Lower lobe of right lung (tissue), 2 donors: ENCODE measurements around the gene ADGRL3. TPM values are rescaled to one million over a fixed set of nuclear protein-coding genes. Genes with fewer than 3 reads are reported as not detected.
"Not testable (repeated sequence)": the region's sequence is repeated elsewhere in the genome, so short reads cannot be mapped to it uniquely, and the experiment has no call there.

Experiments used
- ATAC-seq, 2 donors: fragments of 200-7000 bp; cut with Tn5 transposase; one replicate each; pipeline ENCODE4 v1.9.1; 2020 to 2022; ENCODE audit warnings: mild to moderate bottlenecking in 2 of 2, moderate library complexity in 2 of 2
- DNase-seq: peaks from one replicate; pipeline ENCODE4 v3.0.0-alpha.2; 2020
- H3K27ac ChIP-seq: fragments of 200-600 bp; one replicate; pipeline ENCODE4 v1.8.0; 2022
- H3K27me3 ChIP-seq: fragments of 200-600 bp; one replicate; pipeline ENCODE4 v1.8.0; 2022; ENCODE audit warnings: low read depth
- H3K36me3 ChIP-seq: fragments of 200-600 bp; one replicate; pipeline ENCODE4 v1.8.0; 2022; ENCODE audit warnings: mild to moderate bottlenecking
- H3K4me1 ChIP-seq: fragments of 200-600 bp; one replicate; pipeline ENCODE4 v1.8.0; 2022
- H3K4me3 ChIP-seq: fragments of 200-600 bp; one replicate; pipeline ENCODE4 v1.8.0; 2022; ENCODE audit warnings: mild to moderate bottlenecking
- H3K9me3 ChIP-seq: fragments of 200-600 bp; one replicate; pipeline ENCODE4 v1.8.0; 2022
- CTCF ChIP-seq: fragments of 200-600 bp; IDR thresholded peaks from one replicate; pipeline ENCODE4 v1.8.0; 2022; ENCODE audit warnings: antibody characterized with exemption, mild to moderate bottlenecking
- intact Hi-C: fragments of 100-400 bp; cut with DNase I; formaldehyde crosslinking; loops from one replicate; pipeline ENCODE4 v1.11.0; 2022
- total RNA-seq: library from RNA; stranded (reverse); fragmentation: NEBNext Ultra II Directional; extraction: Animal tissue kit (Norgen Biotek cat#: 25700); gene quantifications from one replicate; pipeline ENCODE4 v1.2.1, GENCODE V29; 2021
- donor health status: DM: no; HTN: yes; CAD: no; lungs with severe emphysema.

The ADGRL3 gene
- total RNA-seq, 1 donor from 2014 or later = 6.0 TPM

- Histone ChIP-seq H3K4me1 (no peaks in the 10 kb centered on the region), H3K27ac (no peak overlapping the region), H3K36me3 (no peaks in the 10 kb centered on the region), H3K4me3 (no peak overlapping the region), H3K27me3 (no peaks in the 10 kb centered on the region), H3K9me3 (peaks cover 4% of the 10 kb centered on the region)
- DNase-seq (no peak), ATAC-seq (no peak)
- intact Hi-C loops = no loop called here
- TF ChIP-seq CTCF = no peak
Measured at GRCh38 chr4:61760820-61761219, 560.7 kb downstream of the ADGRL3 start.

DNA sequence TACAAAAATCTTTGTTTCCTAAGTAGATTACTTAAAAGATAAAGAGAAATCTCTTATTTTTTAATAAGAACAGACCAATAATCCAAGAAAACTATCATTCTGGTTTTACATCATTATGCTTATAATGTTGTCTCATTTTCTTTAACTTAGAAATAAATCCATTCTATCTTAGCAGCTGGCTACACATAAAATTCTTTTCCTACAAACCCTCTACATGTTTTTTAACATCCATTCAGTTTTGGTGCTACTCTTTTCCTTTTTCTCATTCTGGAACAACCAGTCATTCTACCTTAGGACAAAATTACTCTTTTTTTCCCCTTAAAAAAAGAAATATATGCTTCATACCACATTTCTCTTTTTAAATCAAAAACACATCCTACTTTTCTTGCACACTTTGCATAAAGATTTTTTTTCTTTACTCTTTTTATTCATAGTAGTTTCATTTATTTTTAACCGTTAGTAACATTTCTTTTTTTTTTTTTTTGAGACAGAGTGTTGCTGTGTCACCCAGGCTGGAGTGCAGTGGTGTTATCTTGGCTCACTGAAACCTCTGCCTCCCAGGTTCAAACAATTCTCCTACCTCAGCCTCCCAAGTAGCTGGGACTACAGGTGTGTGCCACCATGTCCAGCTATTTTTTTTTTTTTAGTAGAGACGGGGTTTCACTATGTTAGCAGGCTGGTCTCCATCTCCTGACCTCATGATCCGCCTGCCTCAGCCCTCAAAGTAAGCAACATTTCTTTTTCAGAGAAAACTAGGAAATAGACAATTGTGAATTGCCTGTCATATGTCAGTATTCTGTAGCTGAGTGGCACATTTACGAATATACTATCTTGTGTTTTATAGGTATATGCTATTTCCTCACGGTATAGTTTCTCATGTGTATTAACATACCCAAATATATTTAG lies 562.8 kb downstream of the ADGRL3 start:
- Histone ChIP-seq H3K27me3 (no peaks in the 10 kb centered on the region), H3K9me3 (peaks cover 4% of the 10 kb centered on the region), H3K4me3 (no peak overlapping the region), H3K36me3 (no peaks in the 10 kb centered on the region), H3K27ac (no peak overlapping the region), H3K4me1 (no peaks in the 10 kb centered on the region)
- TF ChIP-seq CTCF = no peak
- ATAC-seq (no peak), DNase-seq (no peak)
- intact Hi-C loops = no loop called here

- Histone ChIP-seq H3K27ac (no peak overlapping the region), H3K36me3 (no peaks in the 10 kb centered on the region), H3K4me1 (no peaks in the 10 kb centered on the region), H3K27me3 (no peaks in the 10 kb centered on the region), H3K4me3 (no peak overlapping the region), H3K9me3 (peaks cover 4% of the 10 kb centered on the region)
- intact Hi-C loops = no loop called here
- DNase-seq (no peak), ATAC-seq (no peak)
- TF ChIP-seq CTCF = no peak
Measured at GRCh38 chr4:61763682-61764081, 563.6 kb downstream of the ADGRL3 start.

GRCh38 chr4:61764090-61764489 lies 564.0 kb downstream of the ADGRL3 start:
- H3K36me3 ChIP-seq, intact Hi-C loops: not testable (repeated sequence)

DNA sequence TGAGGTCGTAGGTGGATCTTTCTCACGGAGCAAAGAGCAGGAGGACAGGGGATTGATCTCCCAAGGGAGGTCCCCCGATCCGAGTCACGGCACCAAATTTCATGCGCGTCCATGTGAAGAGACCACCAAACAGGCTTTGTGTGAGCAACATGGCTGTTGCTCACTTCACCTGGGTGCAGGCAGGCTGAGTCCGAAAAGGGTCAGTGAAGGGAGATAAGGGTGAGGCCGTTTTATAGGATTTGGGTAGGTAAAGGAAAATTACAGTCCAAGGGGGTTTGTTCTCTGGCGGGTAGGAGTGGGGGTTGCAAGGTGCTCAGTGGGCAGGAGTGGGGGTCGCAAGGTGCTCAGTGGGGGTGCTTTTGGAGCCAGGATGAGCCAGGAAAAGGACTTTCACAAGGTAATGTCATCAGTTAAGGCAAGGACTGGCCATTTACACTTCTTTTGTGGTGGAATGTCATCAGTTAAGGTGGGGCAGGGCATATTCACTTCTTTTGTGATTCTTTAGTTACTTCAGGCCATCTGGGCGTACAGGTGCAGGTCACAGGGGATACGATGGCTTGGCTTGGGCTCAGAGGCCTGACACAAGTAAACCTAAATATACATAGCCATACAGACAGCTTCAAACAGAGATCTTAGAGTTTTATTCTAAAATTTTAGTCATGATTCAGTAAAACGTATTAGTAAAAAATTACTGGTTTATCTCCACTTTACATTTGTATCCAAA lies 569.5 kb downstream of the ADGRL3 start:
- H3K9me3 ChIP-seq, H3K4me1 ChIP-seq, H3K27ac ChIP-seq, intact Hi-C loops, H3K27me3 ChIP-seq, H3K36me3 ChIP-seq, H3K4me3 ChIP-seq, ATAC-seq, DNase-seq: not testable (repeated sequence)

More at GRCh38 chr4:61764090-61764489, 564.0 kb downstream of the ADGRL3 start:
- not testable (repeated sequence) for ATAC-seq, H3K4me1 ChIP-seq, H3K9me3 ChIP-seq, DNase-seq, H3K4me3 ChIP-seq, H3K27me3 ChIP-seq, H3K27ac ChIP-seq

- DNase-seq (no peak), ATAC-seq (no peak)
- intact Hi-C loops = no loop called here
- H3K9me3 ChIP-seq = no peaks in the 10 kb centered on the region
- H3K36me3 ChIP-seq = no peaks in the 10 kb centered on the region
- TF ChIP-seq CTCF = no peak
- no peak overlapping the region for H3K27ac ChIP-seq
- H3K4me1 ChIP-seq = no peaks in the 10 kb centered on the region
- H3K27me3 ChIP-seq = no peaks in the 10 kb centered on the region
- no peak overlapping the region for H3K4me3 ChIP-seq
Measured at GRCh38 chr4:61770456-61770855, 570.3 kb downstream of the ADGRL3 start.
